Endodermal cell (in vitro differentiated cells): ENCODE data around the gene BUD23. TPM values are rescaled to one million over a fixed set of nuclear protein-coding genes. Genes with fewer than 3 reads are reported as not detected.
A peak's percentile ranks its signal among the peaks of the same experiment; 100 is the strongest.

Experiments used
- DNase-seq: peaks from one replicate; pipeline ENCODE4 v3.0.0-alpha.2; 2017
- H3K27ac ChIP-seq: 2 replicates; pipeline ENCODE4 v1.5.1; 2013; ENCODE audit warnings: mild to moderate bottlenecking, low read depth, low read length, moderate library complexity
- H3K27me3 ChIP-seq: 2 replicates; pipeline ENCODE4 v1.6.1; 2013; ENCODE audit warnings: mild to moderate bottlenecking, low read length, moderate library complexity; ENCODE audit not compliant: insufficient read depth, control insufficient read depth, poor library complexity, severe bottlenecking
- H3K36me3 ChIP-seq: 2 replicates; pipeline ENCODE4 v1.7.0; 2013; ENCODE audit warnings: mild to moderate bottlenecking, low read length, moderate library complexity; ENCODE audit not compliant: control insufficient read depth, insufficient read depth
- H3K4me1 ChIP-seq: one replicate; pipeline ENCODE4 v1.7.0; 2013; ENCODE audit warnings: low read length; ENCODE audit not compliant: control insufficient read depth, insufficient read depth
- H3K4me3 ChIP-seq: 2 replicates; pipeline ENCODE4 v1.5.1; 2013; ENCODE audit warnings: mild to moderate bottlenecking, low read length, moderate library complexity
- H3K9ac ChIP-seq: 2 replicates; pipeline ENCODE4 v1.6.1; 2013; ENCODE audit warnings: mild to moderate bottlenecking, low read length, moderate library complexity; ENCODE audit not compliant: poor library complexity, severe bottlenecking; ENCODE audit errors: extremely low read depth
- H3K9me3 ChIP-seq: 2 replicates; pipeline ENCODE4 v1.6.1; 2013; ENCODE audit warnings: mild to moderate bottlenecking, low read length, moderate library complexity; ENCODE audit not compliant: control insufficient read depth
- H3K27ac Mint-ChIP-seq: 2 replicates; pipeline ENCODE4 v1.8.0; 2020; ENCODE audit warnings: mixed read lengths
- H3K27me3 Mint-ChIP-seq: 2 replicates; pipeline ENCODE4 v1.8.0; 2021; ENCODE audit warnings: mild to moderate bottlenecking, mixed read lengths; ENCODE audit not compliant: insufficient read depth
- H3K36me3 Mint-ChIP-seq: 2 replicates; pipeline ENCODE4 v1.8.0; 2020; ENCODE audit warnings: low read depth, mixed read lengths
- H3K4me1 Mint-ChIP-seq: 2 replicates; pipeline ENCODE4 v1.8.0; 2020; ENCODE audit warnings: mixed read lengths
- H3K4me3 Mint-ChIP-seq: 2 replicates; pipeline ENCODE4 v1.8.0; 2020; ENCODE audit warnings: mild to moderate bottlenecking, moderate library complexity, mixed read lengths
- H3K9me3 Mint-ChIP-seq: 2 replicates; pipeline ENCODE4 v1.8.0; 2020; ENCODE audit warnings: mild to moderate bottlenecking, mixed read lengths
- CTCF ChIP-seq: fragments of 200-600 bp; sonication (generic); conservative IDR thresholded peaks from 2 replicates; pipeline ENCODE4 v1.5.0; 2021; ENCODE audit warnings: antibody characterized with exemption, mild to moderate bottlenecking
- WGBS, 2 experiments: methylation state at CpG; one replicate each; pipeline versions ENCODE4 v1.1.5 to v1.1.7; 2013; ENCODE audit warnings: missing lambda C conversion rate in 2 of 2, mixed read lengths in 1 of 2; ENCODE audit not compliant: insufficient coverage in 1 of 2, insufficient read length in 1 of 2; 5-methylcytosine and 5-hydroxymethylcytosine counted together
- microRNA-seq: library from miRNA; unstranded; fragments of <30 nt; microRNA quantifications from one replicate; pipeline ENCODE4 v1.2.0, GENCODE V29; 2020; ENCODE audit warnings: borderline microRNAs expressed
- total RNA-seq, 2 donors: library from RNA; stranded (reverse); fragmentation: NEBNext Ultra II Directional in 1 of 2; extraction: Animal tissue kit (Norgen Biotek cat#: 25700) in 1 of 2; gene quantifications; 2 replicates in 1 of 2; 3 replicates in 1 of 2; pipeline ENCODE4 v1.2.1, GENCODE V29; 2021

Gene BUD23
- total RNA-seq, 2 donors from 2014 or later = 62.2 to 67.2 TPM

- DNase-seq = peak; percentile 100
- no peaks in the 10 kb centered on the region for H3K27me3 ChIP-seq
- peak overlapping the region; percentile 84 for H3K9ac ChIP-seq
- peak overlapping the region; percentile 99 for H3K27ac Mint-ChIP-seq
- H3K9me3 Mint-ChIP-seq = no peaks in the 10 kb centered on the region
- peak overlapping the region; percentile 47 for H3K4me3 Mint-ChIP-seq
- H3K36me3 Mint-ChIP-seq = peaks cover 5% of the 10 kb centered on the region
- peak overlapping the region; percentile 69 for H3K27ac ChIP-seq
- no peaks in the 10 kb centered on the region for H3K27me3 Mint-ChIP-seq
- peaks cover 11% of the 10 kb centered on the region for H3K4me1 ChIP-seq
- H3K4me3 ChIP-seq = peak overlapping the region; percentile 69
- no peaks in the 10 kb centered on the region for H3K36me3 ChIP-seq
- peaks cover 31% of the 10 kb centered on the region for H3K4me1 Mint-ChIP-seq
- WGBS, 2 experiments = 11 to 18% methylated on average over 18 to 35 of the region's 35 CpGs
- no peak for TF ChIP-seq CTCF
- H3K9me3 ChIP-seq = no peaks in the 10 kb centered on the region
Measured at GRCh38 chr7:73742753-73743641, 59.6 kb downstream of the BUD23 start.

DNA sequence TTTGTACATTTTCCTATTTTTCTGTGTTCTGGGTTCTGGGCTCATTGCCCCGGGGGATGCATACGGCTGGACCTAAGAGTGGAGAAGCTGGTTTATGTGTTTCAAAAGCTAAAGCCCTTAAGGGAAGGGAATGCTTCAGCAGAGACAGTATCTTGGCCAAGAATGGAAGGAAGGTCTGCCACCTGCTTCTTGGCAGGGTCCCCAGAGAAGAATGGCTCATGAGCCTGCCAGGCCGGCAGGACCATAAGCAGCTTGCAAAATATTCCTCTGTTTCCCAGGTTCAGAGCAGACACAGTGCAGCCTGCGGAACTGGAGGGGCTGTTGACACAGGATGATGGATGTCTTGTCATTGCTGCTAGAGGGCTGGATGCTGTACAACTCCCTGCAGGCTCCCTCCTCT lies 63.0 kb downstream of the BUD23 start:
- peaks cover 2% of the 10 kb centered on the region for H3K27me3 Mint-ChIP-seq
- Histone ChIP-seq H3K9ac (no peak overlapping the region), H3K27ac (peak overlapping the region; percentile 6), H3K4me3 (no peak overlapping the region), H3K36me3 (no peaks in the 10 kb centered on the region), H3K4me1 (peaks cover 11% of the 10 kb centered on the region), H3K9me3 (peaks cover 6% of the 10 kb centered on the region), H3K27me3 (no peaks in the 10 kb centered on the region)
- no peak overlapping the region for H3K4me3 Mint-ChIP-seq
- H3K9me3 Mint-ChIP-seq = peaks cover 20% of the 10 kb centered on the region
- no peak for DNase-seq
- H3K36me3 Mint-ChIP-seq = peaks cover 21% of the 10 kb centered on the region
- 92% methylated on average over 4 of the region's 4 CpGs; no CpG with 5 or more reads in 1 of the 2 experiments for WGBS, 2 experiments
- peak overlapping the region; percentile 78 for H3K27ac Mint-ChIP-seq
- TF ChIP-seq CTCF = no peak
- peaks cover 28% of the 10 kb centered on the region for H3K4me1 Mint-ChIP-seq

Small RNA genes within 50 kb of the gene (microRNA-seq; reads per million reads assigned to microRNA genes)
- not detected for gene MIR4284

Other genes with a start within 250 kb of the BUD23 start
- 1 to 10 TPM; 1.1 to 1.8 TPM for gene FZD9, start 249.8 kb upstream of the BUD23 start, total RNA-seq
- gene BAZ1B, start 161.3 kb upstream of the BUD23 start, total RNA-seq = 10 to 100 TPM; 66.4 to 72.1 TPM
- gene BCL7B, start 125.9 kb upstream of the BUD23 start, total RNA-seq = 10 to 100 TPM; 31.0 to 37.7 TPM
- gene TBL2, start 105.0 kb upstream of the BUD23 start, total RNA-seq = 10 to 100 TPM; 55.7 to 59.7 TPM
- gene MLXIPL, start 59.1 kb upstream of the BUD23 start, total RNA-seq = 10 to 100 TPM; 39.7 to 58.0 TPM
- 1 to 10 TPM; 6.1 to 9.1 TPM for gene VPS37D, start 15.8 kb upstream of the BUD23 start, total RNA-seq
- 10 to 100 TPM in 1 of 2 donors, 1 to 10 TPM in 1; 8.9 to 11.1 TPM for gene DNAJC30, start 144 bp upstream of the BUD23 start, total RNA-seq
- gene STX1A, start 36.1 kb downstream of the BUD23 start, total RNA-seq = 10 to 100 TPM; 23.0 to 34.4 TPM
- gene ABHD11, start 55.2 kb downstream of the BUD23 start, total RNA-seq = 100 to 1,000 TPM in 1 of 2 donors, 10 to 100 TPM in 1; 76.9 to 109 TPM
- gene CLDN3, start 86.7 kb downstream of the BUD23 start, total RNA-seq = 10 to 100 TPM; 20.7 to 47.0 TPM
- 1 to 10 TPM; 5.6 to 9.7 TPM for gene CLDN4, start 147.4 kb downstream of the BUD23 start, total RNA-seq
- 10 to 100 TPM; 20.9 to 22.2 TPM for gene METTL27, start 158.9 kb downstream of the BUD23 start, total RNA-seq
- gene TMEM270, start 177.6 kb downstream of the BUD23 start, total RNA-seq = not detected